MM.1S (cell line): ENCODE results near the gene RCE1.
A peak's percentile ranks its signal among the peaks of the same experiment; 100 is the strongest.

Experiments
- DNase-seq: peaks from one replicate; pipeline ENCODE4 v3.0.0-alpha.2; 2015
- H2AFZ ChIP-seq: fragments of 300-600 bp; sonication (generic); 2 replicates; pipeline ENCODE4 v1.6.0; 2016; ENCODE audit warnings: antibody characterized with exemption, low read length
- H3F3A ChIP-seq: fragments of 300-600 bp; sonication (generic); 2 replicates; pipeline ENCODE4 v1.6.1; 2016; ENCODE audit warnings: mild to moderate bottlenecking, antibody characterized with exemption, low read length, moderate library complexity, mixed read lengths; ENCODE audit not compliant: insufficient read depth
- H3K27ac ChIP-seq: fragments of 300-600 bp; sonication (generic); 2 replicates; pipeline ENCODE4 v1.5.1; 2016; ENCODE audit warnings: mild to moderate bottlenecking, low read length
- H3K27me3 ChIP-seq: fragments of 300-600 bp; sonication (generic); replicated peaks from 2 replicates; pipeline ENCODE4 v1.6.0; 2016; ENCODE audit warnings: low read length; ENCODE audit not compliant: insufficient read depth
- H3K36me3 ChIP-seq: fragments of 300-600 bp; sonication (generic); replicated peaks from 2 replicates; pipeline ENCODE4 v1.6.1; 2016; ENCODE audit warnings: mild to moderate bottlenecking, low read length, mixed read lengths; ENCODE audit not compliant: insufficient read depth
- H3K4me1 ChIP-seq: fragments of 300-600 bp; sonication (generic); 2 replicates; pipeline ENCODE4 v1.6.1; 2016; ENCODE audit warnings: low read length, mixed read lengths
- H3K4me2 ChIP-seq: fragments of 300-600 bp; sonication (generic); 2 replicates; pipeline ENCODE4 v1.6.0; 2016; ENCODE audit warnings: low read depth, low read length
- H3K4me3 ChIP-seq: fragments of 300-600 bp; sonication (generic); 2 replicates; pipeline ENCODE4 v1.5.1; 2016; ENCODE audit warnings: low read length, mixed read lengths
- H3K79me2 ChIP-seq: fragments of 300-600 bp; sonication (generic); 2 replicates; pipeline ENCODE4 v1.6.1; 2016; ENCODE audit warnings: mixed run types, low read length, mixed read lengths
- H3K9ac ChIP-seq: fragments of 300-600 bp; sonication (generic); 2 replicates; pipeline ENCODE4 v1.6.1; 2016; ENCODE audit warnings: low read length, mixed read lengths
- H3K9me2 ChIP-seq: fragments of 300-600 bp; sonication (generic); replicated peaks from 2 replicates; pipeline ENCODE4 v1.6.1; 2016; ENCODE audit warnings: mild to moderate bottlenecking, low read length, mixed read lengths; ENCODE audit not compliant: insufficient read depth
- H3K9me3 ChIP-seq: fragments of 300-600 bp; sonication (generic); replicated peaks from 2 replicates; pipeline ENCODE4 v1.6.1; 2016; ENCODE audit warnings: mild to moderate bottlenecking, low read length, mixed read lengths; ENCODE audit not compliant: insufficient read depth
- H4K20me1 ChIP-seq: fragments of 300-600 bp; sonication (generic); 2 replicates; pipeline ENCODE4 v1.6.1; 2016; ENCODE audit warnings: mild to moderate bottlenecking, low read length, moderate library complexity, mixed read lengths; ENCODE audit not compliant: insufficient read depth
- CTCF ChIP-seq: fragments of 300-600 bp; sonication (generic); IDR thresholded peaks from 2 replicates; pipeline ENCODE4 v1.5.1; 2016; ENCODE audit warnings: antibody characterized with exemption, low read length, mixed read lengths
- EZH2 ChIP-seq: fragments of 300-600 bp; sonication (generic); optimal IDR thresholded peaks from 2 replicates; pipeline ENCODE3; 2017; ENCODE audit warnings: low read depth, mild to moderate bottlenecking, antibody characterized with exemption, low read length, mixed read lengths
- EZH2phosphoT487 ChIP-seq: fragments of 300-600 bp; sonication (generic); IDR thresholded peaks from 2 replicates; pipeline ENCODE4 v1.6.1; 2018; ENCODE audit warnings: antibody characterized with exemption, low read length

Gene RCE1

GRCh38 chr11:66879583-66879982 is 36.3 kb downstream of the RCE1 start:
- Histone ChIP-seq H3K9ac (no peak overlapping the region), H3K27me3 (peaks cover 41% of the 10 kb centered on the region), H3K4me1 (peaks cover 9% of the 10 kb centered on the region), H3F3A (peaks cover 3% of the 10 kb centered on the region; the same call in 1 of the 2 replicates), H3K27ac (no peak overlapping the region), H3K9me2 (no peaks in the 10 kb centered on the region), H3K4me3 (no peak overlapping the region), H3K36me3 (no peaks in the 10 kb centered on the region), H3K4me2 (no peak overlapping the region), H3K79me2 (no peaks in the 10 kb centered on the region), H2AFZ (no peak overlapping the region), H4K20me1 (no peaks in the 10 kb centered on the region), H3K9me3 (no peaks in the 10 kb centered on the region)
- DNase-seq = no peak
- TF ChIP-seq CTCF (no peak), EZH2 (no peak), EZH2phosphoT487 (no peak)

- Histone ChIP-seq H3K79me2 (no peaks in the 10 kb centered on the region), H4K20me1 (no peaks in the 10 kb centered on the region), H3K4me3 (no peak overlapping the region), H3K4me1 (peaks cover 9% of the 10 kb centered on the region), H3K9ac (no peak overlapping the region), H3F3A (peaks cover 3% of the 10 kb centered on the region; the same call in 1 of the 2 replicates), H3K27ac (no peak overlapping the region), H2AFZ (no peak overlapping the region), H3K4me2 (no peak overlapping the region), H3K9me2 (no peaks in the 10 kb centered on the region), H3K9me3 (no peaks in the 10 kb centered on the region), H3K27me3 (peaks cover 41% of the 10 kb centered on the region), H3K36me3 (no peaks in the 10 kb centered on the region)
- no peak for DNase-seq
- TF ChIP-seq CTCF (no peak), EZH2 (no peak), EZH2phosphoT487 (no peak)
These were observed 36.8 kb downstream of the RCE1 start for GRCh38 chr11:66879999-66880398.

GRCh38 chr11:66880496-66881450 is 37.5 kb downstream of the RCE1 start:
- Histone ChIP-seq H3K9me3 (no peaks in the 10 kb centered on the region), H3K27ac (no peak overlapping the region), H4K20me1 (no peaks in the 10 kb centered on the region), H3K79me2 (no peaks in the 10 kb centered on the region), H2AFZ (no peak overlapping the region), H3K9ac (no peak overlapping the region), H3K4me2 (no peak overlapping the region), H3K4me1 (peaks cover 9% of the 10 kb centered on the region), H3K27me3 (peaks cover 37% of the 10 kb centered on the region), H3K9me2 (no peaks in the 10 kb centered on the region), H3F3A (peaks cover 3% of the 10 kb centered on the region; the same call in 1 of the 2 replicates), H3K36me3 (no peaks in the 10 kb centered on the region), H3K4me3 (no peak overlapping the region)
- peak; percentile 36 for DNase-seq
- TF ChIP-seq EZH2 (no peak), CTCF (no peak), EZH2phosphoT487 (no peak)
